ENCODE results near the gene PIERCE2. TPM values are rescaled to one million over a fixed set of nuclear protein-coding genes. Genes with fewer than 3 reads are reported as not detected.

Gene PIERCE2
- total RNA-seq = not detected

- H3K27ac ChIP-seq = peak within 1 kb of the TSS; percentile 81 to 91 (median 87)
- H3K9me3 ChIP-seq = no peaks in the 10 kb centered on the region
- peak; percentile 82 to 83 for TF ChIP-seq POLR2A (IDR thresholded peaks at IDR 0.05)
- TF ChIP-seq CTCF (IDR thresholded peaks at IDR 0.05) = peak; percentile 86 to 97 (median 93)
- peaks cover 0 to 36% (median 0%) of the 10 kb centered on the region in 4 donors for H3K4me1 ChIP-seq
- H3K27me3 ChIP-seq = no peaks in the 10 kb centered on the region
- H3K4me3 ChIP-seq = peak within 1 kb of the TSS; percentile 60 to 79 (median 70)
- H3K36me3 ChIP-seq = no peaks in the 10 kb centered on the region
- peak; percentile 86 to 96 (median 94) for DNase-seq
These were observed at the start of gene PIERCE2, which contains the start of gene CCPG1 for GRCh38 chr15:55408012-55408928. Gene PIERCE2 (plus strand): TSS chr15:55408495. CDS start chr15:55408769, 274 bp downstream. Gene CCPG1 (minus strand): TSS chr15:55408359. CDS start chr15:55389424, 18,935 bp downstream.

GRCh38 chr15:55360256-55360655 is 48.0 kb upstream of the PIERCE2 start:
- no peak for TF ChIP-seq CTCF (IDR thresholded peaks at IDR 0.05)
- TF ChIP-seq POLR2A (IDR thresholded peaks at IDR 0.05) = no peak
- Histone ChIP-seq H3K9me3 (no peaks in the 10 kb centered on the region), H3K4me3 (no peak overlapping the region), H3K27ac (no peak overlapping the region), H3K27me3 (no peaks in the 10 kb centered on the region), H3K4me1 (no peaks in the 10 kb centered on the region), H3K36me3 (peaks cover 0 to 43% (median 0%) of the 10 kb centered on the region in 3 donors)
- no peak for DNase-seq

GRCh38 chr15:55361048-55361447 is 47.2 kb upstream of the PIERCE2 start:
- Histone ChIP-seq H3K4me1 (no peaks in the 10 kb centered on the region), H3K36me3 (peaks cover 0 to 35% (median 0%) of the 10 kb centered on the region in 3 donors), H3K27me3 (no peaks in the 10 kb centered on the region), H3K27ac (no peak overlapping the region), H3K9me3 (no peaks in the 10 kb centered on the region), H3K4me3 (no peak overlapping the region)
- TF ChIP-seq CTCF (IDR thresholded peaks at IDR 0.05) (no peak), POLR2A (IDR thresholded peaks at IDR 0.05) (no peak)
- no peak for DNase-seq

- Histone ChIP-seq H3K4me3 (no peak overlapping the region), H3K9me3 (no peaks in the 10 kb centered on the region), H3K27ac (no peak overlapping the region), H3K4me1 (no peaks in the 10 kb centered on the region), H3K27me3 (no peaks in the 10 kb centered on the region), H3K36me3 (peaks cover 0 to 22% (median 0%) of the 10 kb centered on the region in 3 donors)
- no peak for TF ChIP-seq CTCF (IDR thresholded peaks at IDR 0.05)
- no peak for TF ChIP-seq POLR2A (IDR thresholded peaks at IDR 0.05)
- no peak for DNase-seq
These were observed 45.7 kb upstream of the PIERCE2 start for GRCh38 chr15:55362641-55363040.

- no peaks in the 10 kb centered on the region for H3K27me3 ChIP-seq
- no peaks in the 10 kb centered on the region for H3K4me1 ChIP-seq
- DNase-seq = no peak
- no peak overlapping the region for H3K4me3 ChIP-seq
- peaks cover 0 to 29% (median 0%) of the 10 kb centered on the region in 3 donors for H3K36me3 ChIP-seq
- no peaks in the 10 kb centered on the region for H3K9me3 ChIP-seq
- no peak for TF ChIP-seq POLR2A (IDR thresholded peaks at IDR 0.05)
- TF ChIP-seq CTCF (IDR thresholded peaks at IDR 0.05) = no peak
- no peak overlapping the region for H3K27ac ChIP-seq
These were observed 41.3 kb upstream of the PIERCE2 start for GRCh38 chr15:55366981-55367380.
